ENCODE measurements around the gene GPBP1. TPM values are rescaled to one million over a fixed set of nuclear protein-coding genes. Genes with fewer than 3 reads are reported as not detected.

GPBP1 gene
- total and polyA plus RNA-seq, 2 donors from 2014 or later: 52.7 to 80.9 TPM

GRCh38 chr5:57302164-57302563 lies 128.3 kb downstream of the GPBP1 start:
- no peaks in the 10 kb centered on the region for H3K27me3 ChIP-seq (ENCODE audit: control insufficient read depth, insufficient read depth, low read length)
- no peak for TF ChIP-seq CTCF (IDR thresholded peaks at IDR 0.05; ENCODE audit: borderline replicate concordance, extremely low read depth, insufficient read depth)
- peaks cover 0 to 4% (median 4%) of the 10 kb centered on the region in 3 donors for H3K4me1 ChIP-seq (ENCODE audit: control insufficient read depth in 2 of 3, insufficient read depth in 2 of 3, low read depth in 1 of 3, low read length in 3 of 3)
- no peak overlapping the region for H3K4me3 ChIP-seq (ENCODE audit: low read length in 3 of 3)
- H3K36me3 ChIP-seq (ENCODE audit: control insufficient read depth in 2 of 3, insufficient read depth in 3 of 3, low read length in 3 of 3): no peaks in the 10 kb centered on the region
- DNase-seq: no peak
- no peak overlapping the region for H3K27ac ChIP-seq (ENCODE audit: low read depth in 2 of 2, low read length in 2 of 2)
- intact Hi-C loops (cut with DNase I): no loop called here
- H3K9ac ChIP-seq (ENCODE audit: low read length in 3 of 3): no peak overlapping the region
- peaks cover 0 to 11% (median 0%) of the 10 kb centered on the region in 3 donors for H3K9me3 ChIP-seq (ENCODE audit: control insufficient read depth in 2 of 3, insufficient read depth in 1 of 3, low read length in 3 of 3)
- FAIRE-seq: no peak

DNA sequence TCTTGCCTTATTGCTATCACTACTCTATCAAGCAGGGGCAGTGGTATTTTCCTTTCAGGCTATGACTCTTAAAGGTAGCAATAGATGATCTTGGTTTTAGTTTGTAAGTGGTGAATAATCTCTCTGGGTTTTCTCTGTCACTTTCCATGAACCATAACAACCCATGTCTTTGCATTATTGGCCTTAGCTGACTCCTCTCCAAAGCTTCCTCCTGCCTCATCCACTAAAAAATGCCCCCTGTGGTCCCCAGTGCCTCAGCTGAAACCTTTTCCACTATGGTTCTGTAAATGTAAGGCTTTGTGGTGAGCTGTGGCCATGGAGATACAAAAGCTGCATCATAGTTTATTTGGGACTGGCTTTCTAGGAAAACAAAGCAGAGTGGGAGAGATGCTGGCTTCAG lies 128.8 kb downstream of the GPBP1 start:
- no peak for FAIRE-seq

DNA sequence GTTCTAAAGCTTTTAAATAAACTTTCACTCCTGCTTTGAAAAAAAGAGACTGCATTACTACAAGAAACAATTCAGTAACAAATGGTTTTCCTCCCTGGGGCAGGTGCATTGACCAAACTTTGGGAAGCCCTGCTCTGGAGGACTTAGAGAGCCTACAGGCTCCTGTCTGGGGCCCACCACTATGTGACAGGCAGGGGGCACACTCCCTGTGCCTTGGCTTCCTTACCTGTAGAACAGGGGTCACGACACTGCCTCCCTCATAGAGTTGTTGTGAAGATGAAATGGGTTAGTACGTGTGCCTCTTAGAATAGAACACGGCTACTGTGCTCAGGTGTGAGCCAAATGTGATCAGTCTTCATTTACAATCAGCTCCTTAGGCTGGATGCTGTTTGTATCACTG lies 130.1 kb downstream of the GPBP1 start:
- DNase-seq (no peak), FAIRE-seq (no peak)
- TF ChIP-seq CTCF (IDR thresholded peaks at IDR 0.05; ENCODE audit: borderline replicate concordance, extremely low read depth, insufficient read depth): no peak
- Histone ChIP-seq H3K9me3 (ENCODE audit: control insufficient read depth in 2 of 3, insufficient read depth in 1 of 3, low read length in 3 of 3) (peaks cover 0 to 11% (median 0%) of the 10 kb centered on the region in 3 donors), H3K4me3 (ENCODE audit: low read length in 3 of 3) (no peak overlapping the region), H3K9ac (ENCODE audit: low read length in 3 of 3) (no peak overlapping the region), H3K27ac (ENCODE audit: low read depth in 2 of 2, low read length in 2 of 2) (no peak overlapping the region), H3K27me3 (ENCODE audit: control insufficient read depth, insufficient read depth, low read length) (no peaks in the 10 kb centered on the region), H3K4me1 (ENCODE audit: control insufficient read depth in 2 of 3, insufficient read depth in 2 of 3, low read depth in 1 of 3, low read length in 3 of 3) (no peaks in the 10 kb centered on the region), H3K36me3 (ENCODE audit: control insufficient read depth in 2 of 3, insufficient read depth in 3 of 3, low read length in 3 of 3) (no peaks in the 10 kb centered on the region)
- intact Hi-C loops (cut with DNase I): no loop called here

More for the DNA sequence above, 128.8 kb downstream of the GPBP1 start:
- no peaks in the 10 kb centered on the region for H3K27me3 ChIP-seq (ENCODE audit: control insufficient read depth, insufficient read depth, low read length)
- no peak for TF ChIP-seq CTCF (IDR thresholded peaks at IDR 0.05; ENCODE audit: borderline replicate concordance, extremely low read depth, insufficient read depth)
- H3K4me3 ChIP-seq (ENCODE audit: low read length in 3 of 3): no peak overlapping the region
- H3K36me3 ChIP-seq (ENCODE audit: control insufficient read depth in 2 of 3, insufficient read depth in 3 of 3, low read length in 3 of 3): no peaks in the 10 kb centered on the region
- H3K9ac ChIP-seq (ENCODE audit: low read length in 3 of 3): no peak overlapping the region
- H3K27ac ChIP-seq (ENCODE audit: low read depth in 2 of 2, low read length in 2 of 2): no peak overlapping the region
- no peak for DNase-seq
- peaks cover 0 to 4% (median 4%) of the 10 kb centered on the region in 3 donors for H3K4me1 ChIP-seq (ENCODE audit: control insufficient read depth in 2 of 3, insufficient read depth in 2 of 3, low read depth in 1 of 3, low read length in 3 of 3)
- H3K9me3 ChIP-seq (ENCODE audit: control insufficient read depth in 2 of 3, insufficient read depth in 1 of 3, low read length in 3 of 3): peaks cover 0 to 11% (median 0%) of the 10 kb centered on the region in 3 donors
- intact Hi-C loops (cut with DNase I): no loop called here

DNA sequence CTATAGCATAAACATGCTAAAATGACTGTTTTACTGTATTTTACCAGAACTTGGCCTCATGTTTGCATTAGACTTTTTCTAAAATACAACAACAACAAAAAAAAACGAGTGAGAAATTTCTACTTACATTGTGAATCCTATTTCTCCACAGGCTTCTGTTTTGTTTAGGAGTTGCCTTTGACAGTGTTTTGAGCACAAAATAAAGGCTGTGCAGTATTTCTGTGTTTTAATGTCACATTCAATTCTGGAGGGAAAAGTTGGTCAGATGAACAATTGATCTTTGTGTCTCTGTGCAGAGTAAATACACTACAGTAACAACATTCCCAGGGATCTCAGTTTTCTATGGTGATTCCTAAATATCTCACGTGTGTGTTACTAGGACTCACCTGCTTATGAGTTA lies 131.1 kb downstream of the GPBP1 start:
- DNase-seq: no peak
- H3K9ac ChIP-seq (ENCODE audit: low read length in 3 of 3): no peak overlapping the region
- no peaks in the 10 kb centered on the region for H3K27me3 ChIP-seq (ENCODE audit: control insufficient read depth, insufficient read depth, low read length)
- H3K36me3 ChIP-seq (ENCODE audit: control insufficient read depth in 2 of 3, insufficient read depth in 3 of 3, low read length in 3 of 3): no peaks in the 10 kb centered on the region
- no peak for TF ChIP-seq CTCF (IDR thresholded peaks at IDR 0.05; ENCODE audit: borderline replicate concordance, extremely low read depth, insufficient read depth)
- H3K4me1 ChIP-seq (ENCODE audit: control insufficient read depth in 2 of 3, insufficient read depth in 2 of 3, low read depth in 1 of 3, low read length in 3 of 3): no peaks in the 10 kb centered on the region
- peaks cover 0 to 13% (median 0%) of the 10 kb centered on the region in 3 donors for H3K9me3 ChIP-seq (ENCODE audit: control insufficient read depth in 2 of 3, insufficient read depth in 1 of 3, low read length in 3 of 3)
- intact Hi-C loops (cut with DNase I): no loop called here
- H3K4me3 ChIP-seq (ENCODE audit: low read length in 3 of 3): no peak overlapping the region
- no peak for FAIRE-seq
- H3K27ac ChIP-seq (ENCODE audit: low read depth in 2 of 2, low read length in 2 of 2): no peak overlapping the region
